H1 (cell line): ENCODE data around the gene TNFRSF18. TPM values are rescaled to one million over a fixed set of nuclear protein-coding genes. Genes with fewer than 3 reads are reported as not detected.

Experiments used
- E2F6 ChIP-seq: IDR thresholded peaks from 2 replicates; pipeline ENCODE4 v1.6.1; 2012; ENCODE audit warnings: inconsistent platforms
- JUN ChIP-seq: IDR thresholded peaks from 2 replicates; pipeline ENCODE4 v1.6.1; 2011; ENCODE audit warnings: low read depth, mild to moderate bottlenecking, improper control_type of control experiment, low read length
- polyA plus RNA-seq, 7 experiments: library from polyadenylated mRNA; depleted of rRNA in 3 of 7; stranded (reverse) in 5 of 7; unstranded in 2 of 7; fragments of >200 nt in 5 of 7; fragments of 200-250 nt in 2 of 7; gene quantifications; 1 replicate in 5 of 7; 2 replicates in 1 of 7; 4 replicates in 1 of 7; pipeline versions ENCODE4 v1.2.1 to v1.2.3, GENCODE V29; 2011 to 2013; ENCODE audit warnings: missing spikeins in 2 of 7, mixed read lengths in 2 of 7
- total RNA-seq: library from RNA; stranded (reverse); fragmentation: NEBNext Ultra II Directional; extraction: Animal tissue kit (Norgen Biotek cat#: 25700); gene quantifications from 2 replicates; pipeline ENCODE4 v1.2.1, GENCODE V29; 2021

The TNFRSF18 gene
- total and polyA plus RNA-seq, 2 of the 8 experiments (the other 6 are each of a cell fraction or from before 2014, with no cell fraction given): 1.5 to 2.5 TPM

DNA sequence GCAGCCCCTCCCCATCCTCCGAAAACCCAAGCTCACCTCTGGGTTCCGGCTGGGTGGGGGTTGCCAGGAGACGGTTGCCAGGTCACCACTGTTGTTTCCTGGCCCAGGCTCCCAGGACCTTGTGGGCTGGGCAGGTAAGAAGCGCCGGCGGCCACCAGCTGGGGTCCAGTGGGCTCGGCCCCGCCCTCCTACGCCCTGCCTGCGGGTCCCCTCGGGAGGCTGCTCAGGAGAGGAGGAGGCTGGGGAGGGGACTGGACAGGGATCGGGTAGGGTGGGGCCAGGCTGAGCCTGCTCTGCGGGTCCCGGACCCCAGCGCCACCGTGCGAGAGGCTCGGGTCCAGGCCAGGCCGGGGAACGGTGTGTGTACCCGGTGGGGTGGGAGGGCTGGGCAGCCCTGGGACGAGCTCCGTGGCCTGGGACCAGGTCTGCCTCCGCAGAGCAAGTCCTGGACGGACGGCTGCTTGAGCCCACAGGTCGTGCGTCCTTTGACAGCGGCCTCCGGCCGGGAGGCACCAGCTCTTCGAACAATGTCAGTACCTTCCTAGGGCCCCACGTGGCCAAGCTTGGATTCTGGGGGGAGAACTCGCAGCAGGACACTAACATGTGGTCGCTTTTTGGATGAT is 32.5 kb downstream of the TNFRSF18 start, which contains the start of gene TTLL10 (continued):
- peak; percentile 70 for TF ChIP-seq E2F6
- no peak for TF ChIP-seq JUN
- TF ChIP-seq, all 59 proteins: peak for 6
